PFSK-1 (cell line): ENCODE results near the gene PPP4R3A.

Source experiments
- POLR2AphosphoS5 ChIP-seq: IDR thresholded peaks from 2 replicates; pipeline ENCODE4 v1.6.1; 2012; ENCODE audit warnings: low read depth, mild to moderate bottlenecking, control low read depth, low read length, moderate library complexity
- REST ChIP-seq, 2 experiments: IDR thresholded peaks; 2 replicates each; pipeline versions ENCODE4 v1.6.1 to v1.8.0; 2011 to 2012; ENCODE audit warnings: low read depth in 2 of 2, low read length in 2 of 2, control low read depth in 1 of 2, inconsistent platforms in 1 of 2, mild to moderate bottlenecking in 1 of 2, moderate library complexity in 1 of 2; ENCODE audit not compliant: insufficient read depth in 1 of 2
- SIN3A ChIP-seq: IDR thresholded peaks from 2 replicates; pipeline ENCODE4 v1.6.1; 2012; ENCODE audit warnings: mild to moderate bottlenecking, low read length, moderate library complexity, borderline replicate concordance; ENCODE audit not compliant: insufficient read depth
- TAF1 ChIP-seq: IDR thresholded peaks from 2 replicates; pipeline ENCODE4 v1.6.1; 2012; ENCODE audit warnings: low read length, control low read depth, borderline replicate concordance; ENCODE audit not compliant: insufficient read depth

GRCh38 chr14:91409928-91410718, 100.0 kb downstream of the PPP4R3A start:
- no peak for TF ChIP-seq POLR2AphosphoS5
- no peak for TF ChIP-seq SIN3A
- no peak for TF ChIP-seq TAF1
- no peak for TF ChIP-seq REST (IDR thresholded peaks at IDR 0.05; ENCODE audit: insufficient read depth in 1 of 2, low read depth in 2 of 2, low read length in 2 of 2)
